HFFc6 (cell line): ENCODE measurements around the gene SELENOI. TPM values are rescaled to one million over a fixed set of nuclear protein-coding genes. Genes with fewer than 3 reads are reported as not detected.

Experiments
- DNase-seq: peaks from one replicate; pipeline ENCODE4 v3.0.0-alpha.2; 2018
- H3K27ac Mint-ChIP-seq: 2 replicates; pipeline ENCODE4 v1.8.0; 2020; ENCODE audit warnings: mild to moderate bottlenecking, mixed read lengths
- H3K27me3 Mint-ChIP-seq: 2 replicates; pipeline ENCODE4 v1.8.0; 2021; ENCODE audit warnings: mild to moderate bottlenecking, moderate library complexity, mixed read lengths; ENCODE audit not compliant: insufficient read depth
- H3K36me3 Mint-ChIP-seq: 2 replicates; pipeline ENCODE4 v1.8.0; 2021; ENCODE audit warnings: low read depth, mixed read lengths
- H3K4me1 Mint-ChIP-seq: 2 replicates; pipeline ENCODE4 v1.8.0; 2020; ENCODE audit warnings: low read depth, mixed read lengths
- H3K4me3 Mint-ChIP-seq: 2 replicates; pipeline ENCODE4 v1.8.0; 2020; ENCODE audit warnings: mild to moderate bottlenecking, moderate library complexity, mixed read lengths
- H3K9me3 Mint-ChIP-seq: 2 replicates; pipeline ENCODE4 v1.8.0; 2020; ENCODE audit warnings: mild to moderate bottlenecking, mixed read lengths
- CTCF ChIP-seq: fragments of 200-600 bp; sonication (generic); IDR thresholded peaks from 2 replicates; pipeline ENCODE4 v1.5.0; 2021; ENCODE audit warnings: antibody characterized with exemption, mild to moderate bottlenecking
- total RNA-seq, 6 experiments: library from RNA; stranded (reverse); fragmentation: NEBNext Ultra II Directional; extraction: Animal tissue kit (Norgen Biotek cat#: 25700); gene quantifications; 2 replicates in 1 of 6; 3 replicates in 5 of 6; pipeline ENCODE4 v1.2.3, GENCODE V29; 2021

The SELENOI gene
- total RNA-seq, 6 experiments from 2014 or later, result 22.7 to 31.4 (median 27.3) TPM

- TF ChIP-seq CTCF, result no peak
- no peak overlapping the region for H3K4me3 Mint-ChIP-seq
- no peaks in the 10 kb centered on the region for H3K36me3 Mint-ChIP-seq
- no peak overlapping the region for H3K27ac Mint-ChIP-seq
- H3K9me3 Mint-ChIP-seq, result no peaks in the 10 kb centered on the region
- H3K27me3 Mint-ChIP-seq, result peaks cover 18% of the 10 kb centered on the region
- no peaks in the 10 kb centered on the region for H3K4me1 Mint-ChIP-seq
- no peak for DNase-seq
Observed at GRCh38 chr2:26424221-26424620, 78.3 kb downstream of the SELENOI start.

GRCh38 chr2:26428846-26429245, 82.9 kb downstream of the SELENOI start:
- H3K4me3 Mint-ChIP-seq, result no peak overlapping the region
- no peaks in the 10 kb centered on the region for H3K4me1 Mint-ChIP-seq
- no peak for DNase-seq
- no peak for TF ChIP-seq CTCF
- H3K27ac Mint-ChIP-seq, result no peak overlapping the region
- H3K9me3 Mint-ChIP-seq, result no peaks in the 10 kb centered on the region
- H3K27me3 Mint-ChIP-seq, result peaks cover 29% of the 10 kb centered on the region
- H3K36me3 Mint-ChIP-seq, result no peaks in the 10 kb centered on the region

GRCh38 chr2:26429779-26430578, 84.0 kb downstream of the SELENOI start:
- Mint-ChIP-seq H3K36me3 (no peaks in the 10 kb centered on the region), H3K4me1 (no peaks in the 10 kb centered on the region), H3K27me3 (peaks cover 24% of the 10 kb centered on the region), H3K4me3 (no peak overlapping the region), H3K9me3 (no peaks in the 10 kb centered on the region), H3K27ac (no peak overlapping the region)
- DNase-seq, result no peak
- TF ChIP-seq CTCF, result no peak

- Mint-ChIP-seq H3K36me3 (no peaks in the 10 kb centered on the region), H3K27ac (no peak overlapping the region), H3K4me1 (no peaks in the 10 kb centered on the region), H3K4me3 (no peak overlapping the region), H3K9me3 (no peaks in the 10 kb centered on the region), H3K27me3 (peaks cover 28% of the 10 kb centered on the region)
- no peak for TF ChIP-seq CTCF
- DNase-seq, result peak; percentile 29
Observed at GRCh38 chr2:26430826-26431225, 84.9 kb downstream of the SELENOI start.

- no peak for DNase-seq
- Mint-ChIP-seq H3K4me1 (no peaks in the 10 kb centered on the region), H3K36me3 (no peaks in the 10 kb centered on the region), H3K4me3 (no peak overlapping the region), H3K27me3 (peaks cover 25% of the 10 kb centered on the region), H3K27ac (no peak overlapping the region), H3K9me3 (no peaks in the 10 kb centered on the region)
- TF ChIP-seq CTCF, result no peak
Observed at GRCh38 chr2:26432363-26432762, 86.4 kb downstream of the SELENOI start.
